Esophagus (tissue), 2 donors: ENCODE data around the gene NPTX1. TPM values are rescaled to one million over a fixed set of nuclear protein-coding genes. Genes with fewer than 3 reads are reported as not detected.
A peak's percentile ranks its signal among the peaks of the same experiment; 100 is the strongest.

Source experiments
- H3K27ac ChIP-seq, 2 donors: one replicate each; pipeline ENCODE4 v1.5.1; 2013; ENCODE audit warnings: low read depth in 2 of 2, mild to moderate bottlenecking in 2 of 2, inconsistent platforms in 1 of 2, low read length in 1 of 2, moderate library complexity in 1 of 2
- H3K27me3 ChIP-seq, 2 donors: one replicate each; pipeline ENCODE4 v1.6.1; 2013; ENCODE audit warnings: low read length in 2 of 2, control low read depth in 1 of 2, mild to moderate bottlenecking in 1 of 2; ENCODE audit not compliant: insufficient read depth in 2 of 2, control insufficient read depth in 1 of 2
- H3K36me3 ChIP-seq, 2 donors: one replicate each; pipeline ENCODE4 v1.6.1; 2013; ENCODE audit warnings: low read length in 1 of 2; ENCODE audit not compliant: control insufficient read depth in 2 of 2, insufficient read depth in 2 of 2
- H3K4me1 ChIP-seq, 2 donors: one replicate each; pipeline ENCODE4 v1.6.1; 2013; ENCODE audit warnings: low read length in 1 of 2; ENCODE audit not compliant: control insufficient read depth in 2 of 2, insufficient read depth in 2 of 2
- H3K4me3 ChIP-seq, 2 donors: one replicate each; pipeline ENCODE4 v1.5.1; 2013; ENCODE audit warnings: low read length in 2 of 2, mild to moderate bottlenecking in 2 of 2, low read depth in 1 of 2, moderate library complexity in 1 of 2
- H3K9me3 ChIP-seq, 2 donors: one replicate each; pipeline ENCODE4 v1.6.1; 2013; ENCODE audit warnings: mild to moderate bottlenecking in 2 of 2, low read depth in 1 of 2, low read length in 1 of 2, moderate library complexity in 1 of 2; ENCODE audit not compliant: control insufficient read depth in 2 of 2, insufficient read depth in 1 of 2
- WGBS, 2 donors: extraction: QIAGEN DNeasy Blood & Tissue Kit; methylation state at CpG; one replicate each; pipeline ENCODE4 v1.1.7; 2013; 5-methylcytosine and 5-hydroxymethylcytosine counted together
- polyA plus RNA-seq, 2 donors: library from polyadenylated mRNA; stranded (reverse); fragments of 200-250 nt; gene quantifications; one replicate each; pipeline ENCODE4 v1.2.3, GENCODE V29; 2013
- donor health status: healthy with polysubstance abuse.
- donor health status: Bipolar disorder and iron deficiency.

The NPTX1 gene
- polyA plus RNA-seq, 2 donors = 0.02 to 0.11 TPM

DNA sequence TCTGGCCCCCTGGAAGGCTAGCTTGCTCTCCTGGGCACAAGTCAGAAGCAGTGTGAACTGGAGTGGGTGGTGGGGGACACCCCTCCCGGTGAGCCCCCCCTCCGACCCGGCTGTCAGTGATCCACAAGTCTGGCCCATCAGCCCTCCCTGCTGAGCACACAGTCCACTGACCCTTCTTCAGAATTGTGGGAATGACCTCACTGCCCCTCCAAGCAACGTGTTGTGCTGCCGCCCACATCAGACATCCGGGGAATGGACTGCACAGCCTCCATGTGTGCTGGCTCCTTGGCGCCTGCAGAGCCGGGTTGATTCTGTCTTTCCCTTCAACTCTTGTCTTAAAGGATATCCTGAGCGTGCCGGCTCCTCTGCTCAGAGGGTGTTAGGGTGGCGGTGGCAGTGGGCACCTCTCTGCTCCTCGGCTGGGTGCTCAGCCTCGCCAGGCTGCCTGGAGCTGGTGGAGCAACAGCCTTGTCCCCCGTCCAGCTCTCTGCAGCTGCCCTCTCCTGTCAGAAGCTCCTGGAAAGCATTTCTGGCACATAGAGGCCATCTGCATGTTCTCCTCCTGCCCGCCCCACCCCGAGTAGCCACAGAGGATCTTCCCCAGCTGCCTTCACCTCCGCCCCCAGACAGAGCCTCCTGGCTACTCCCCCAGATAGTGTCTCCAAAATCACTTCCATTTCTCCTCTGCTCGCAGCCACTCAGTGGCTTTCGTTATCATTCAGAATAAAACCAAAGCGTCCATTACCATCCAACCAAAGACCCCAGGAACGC, 19.8 kb downstream of the NPTX1 start:
- H3K27me3 ChIP-seq = no peaks in the 10 kb centered on the region
- H3K4me3 ChIP-seq = no peak overlapping the region
- H3K27ac ChIP-seq = no peak overlapping the region
- WGBS, 2 donors = 71 to 73% methylated on average over 21 of the region's 21 CpGs
- H3K9me3 ChIP-seq = no peaks in the 10 kb centered on the region
- H3K4me1 ChIP-seq = peaks cover 0 to 4% of the 10 kb centered on the region in 2 donors
- H3K36me3 ChIP-seq = no peaks in the 10 kb centered on the region

DNA sequence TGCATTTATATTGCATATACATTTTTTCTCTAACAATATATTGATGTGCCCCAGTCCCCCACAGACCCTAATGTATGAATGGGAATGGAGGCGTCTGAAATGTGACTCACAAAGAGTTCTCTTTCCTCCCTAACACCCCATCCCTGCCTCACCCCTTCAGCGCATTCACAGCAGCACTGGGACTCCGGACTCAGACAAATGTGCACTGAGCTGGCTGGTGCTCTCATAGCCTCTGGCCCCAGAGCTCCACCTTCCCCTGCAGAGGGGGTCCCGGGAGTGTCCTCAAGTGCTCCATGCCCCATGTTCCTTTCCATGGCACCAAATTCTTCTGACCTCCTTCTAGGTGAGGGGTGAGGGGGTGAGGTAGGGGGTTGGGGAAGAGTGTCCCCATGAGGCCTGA, 20.6 kb downstream of the NPTX1 start:
- Histone ChIP-seq H3K9me3 (peaks cover 0 to 2% of the 10 kb centered on the region in 2 donors), H3K36me3 (no peaks in the 10 kb centered on the region), H3K27ac (no peak overlapping the region), H3K4me1 (peaks cover 0 to 4% of the 10 kb centered on the region in 2 donors), H3K27me3 (no peaks in the 10 kb centered on the region), H3K4me3 (no peak overlapping the region)
- 50 to 55% methylated on average over 4 of the region's 4 CpGs for WGBS, 2 donors

- Histone ChIP-seq H3K27me3 (no peaks in the 10 kb centered on the region), H3K27ac (peak overlapping the region; percentile 98), H3K4me3 (peak overlapping the region; percentile 70 to 76), H3K4me1 (peaks cover 0 to 4% of the 10 kb centered on the region in 2 donors), H3K9me3 (peaks cover 0 to 2% of the 10 kb centered on the region in 2 donors), H3K36me3 (no peaks in the 10 kb centered on the region)
- WGBS, 2 donors = 5% methylated on average over 20 of the region's 20 CpGs
Measured at GRCh38 chr17:80455336-80455710, 21.1 kb downstream of the NPTX1 start.

DNA sequence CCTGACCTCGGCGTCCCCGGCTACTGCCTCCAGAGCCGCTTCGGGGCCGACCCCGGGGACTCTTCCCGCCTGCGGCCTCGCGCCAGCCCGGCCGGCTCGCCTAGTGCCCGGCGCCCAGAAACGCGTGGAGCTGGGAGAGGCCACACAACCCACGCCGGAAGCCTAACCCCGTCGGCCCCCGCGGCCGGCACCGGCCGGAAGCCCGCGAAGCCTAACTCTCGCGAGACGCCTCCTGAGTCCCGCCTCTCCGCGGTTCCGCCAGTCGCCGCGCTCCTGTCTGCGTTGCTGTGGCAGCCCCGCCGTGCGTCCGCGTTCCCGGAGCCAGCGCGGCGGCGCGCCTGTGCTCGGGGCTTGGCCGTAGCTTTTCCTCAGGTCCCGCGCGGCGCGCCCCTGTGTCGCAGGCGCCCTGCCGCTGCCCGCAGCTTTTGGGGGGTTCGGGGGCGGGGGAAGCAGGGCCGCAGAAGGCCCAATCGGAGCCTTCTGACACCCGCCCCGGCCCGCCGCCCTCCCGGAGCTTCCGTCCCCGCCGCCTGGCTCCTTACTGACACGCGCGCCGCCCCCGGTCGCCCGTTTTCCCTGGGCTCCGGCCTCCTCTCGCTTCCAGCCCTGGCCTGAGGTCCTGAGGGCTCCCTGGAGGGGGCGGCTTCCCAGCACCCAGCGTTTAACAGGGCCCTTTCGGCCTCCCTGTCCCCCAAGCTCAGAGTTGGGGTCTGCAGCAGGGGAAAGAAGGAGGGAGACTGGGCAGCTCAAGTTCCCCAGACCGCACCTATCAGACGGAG, 21.7 kb downstream of the NPTX1 start:
- H3K4me3 ChIP-seq = peak overlapping the region; percentile 70 to 76
- peaks cover 0 to 2% of the 10 kb centered on the region in 2 donors for H3K9me3 ChIP-seq
- H3K36me3 ChIP-seq = no peaks in the 10 kb centered on the region
- H3K27ac ChIP-seq = peak overlapping the region; percentile 98
- no peaks in the 10 kb centered on the region for H3K27me3 ChIP-seq
- H3K4me1 ChIP-seq = peaks cover 0 to 4% of the 10 kb centered on the region in 2 donors
- WGBS, 2 donors = 1% methylated on average over 80 to 88 of the region's 88 CpGs

DNA sequence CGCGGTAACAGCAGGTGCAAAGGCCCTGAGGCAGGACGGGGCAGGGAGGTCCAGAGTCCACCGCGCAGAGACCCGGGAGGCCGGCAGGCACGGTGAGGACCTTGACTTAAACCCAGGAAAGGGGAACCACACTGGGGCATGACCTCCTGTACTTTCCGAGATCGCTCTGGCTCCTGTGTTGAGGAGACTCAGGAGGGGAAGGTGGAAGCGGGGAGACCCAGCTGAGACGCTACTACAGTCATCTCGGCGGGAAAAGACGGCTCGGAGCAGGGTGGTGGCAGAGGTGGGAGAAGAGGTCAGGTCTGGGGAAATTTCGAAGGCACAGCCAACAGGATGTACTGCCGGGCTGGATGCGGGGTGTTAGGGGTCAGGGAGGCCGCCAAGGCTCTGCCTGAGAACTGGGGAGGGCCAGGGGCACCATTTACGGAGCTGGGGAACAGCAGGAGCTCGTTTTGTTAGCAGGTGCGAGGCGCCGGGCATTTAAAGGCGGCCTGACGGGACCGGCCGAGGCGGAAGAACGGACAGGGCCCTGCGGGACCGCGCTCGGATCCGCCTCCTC, 22.3 kb downstream of the NPTX1 start:
- Histone ChIP-seq H3K27me3 (no peaks in the 10 kb centered on the region), H3K4me1 (peaks cover 0 to 4% of the 10 kb centered on the region in 2 donors), H3K27ac (peak overlapping the region; percentile 91 to 98), H3K9me3 (peaks cover 0 to 2% of the 10 kb centered on the region in 2 donors), H3K4me3 (peak overlapping the region; percentile 70 to 76), H3K36me3 (no peaks in the 10 kb centered on the region)
- WGBS, 2 donors = 32 to 49% methylated on average over 23 to 36 of the region's 36 CpGs

DNA sequence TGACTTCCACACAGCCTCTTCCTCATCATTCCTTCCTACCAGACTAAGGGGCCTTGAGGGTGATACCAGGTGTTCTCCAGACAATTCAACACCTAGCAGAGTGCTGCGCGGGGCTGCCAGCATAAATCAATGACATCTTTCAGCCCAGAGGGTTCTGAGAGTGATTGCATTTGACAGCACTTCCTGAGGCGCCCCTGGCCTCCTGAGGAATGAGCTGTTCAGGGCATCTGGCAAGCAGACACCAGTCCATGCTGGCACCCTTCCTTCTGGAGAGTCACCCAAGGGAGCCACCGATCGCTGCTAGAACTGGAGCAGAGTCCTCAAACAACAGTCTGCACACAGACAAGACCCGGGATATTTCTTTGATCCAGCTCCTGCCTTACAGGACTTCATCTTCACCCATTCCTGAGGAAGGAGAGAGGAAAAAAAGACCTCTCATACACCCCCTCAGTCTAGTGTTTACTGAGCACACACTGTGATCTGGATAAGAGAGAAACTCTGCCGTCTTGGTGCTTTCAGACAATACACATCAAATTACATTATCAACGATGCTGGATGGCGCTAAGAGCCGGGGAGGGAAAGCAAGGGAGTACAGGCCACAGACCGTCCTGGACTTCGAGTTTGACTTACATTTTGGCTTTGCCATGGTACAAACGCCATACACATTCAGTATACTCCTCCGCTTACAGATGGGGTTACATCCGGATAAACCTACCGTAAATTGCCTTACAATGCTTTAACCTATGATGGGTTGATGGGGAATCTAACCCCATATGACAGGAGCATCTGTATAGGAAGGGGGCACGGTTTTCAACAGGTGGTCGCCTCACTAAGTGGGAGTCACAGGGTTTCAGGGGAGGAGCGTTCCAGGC, 23.0 kb downstream of the NPTX1 start:
- peaks cover 0 to 2% of the 10 kb centered on the region in 2 donors for H3K9me3 ChIP-seq
- 72 to 75% methylated on average over 19 of the region's 19 CpGs for WGBS, 2 donors
- peak overlapping the region in 1 of 2 donors; percentile 76 for H3K4me3 ChIP-seq
- H3K27ac ChIP-seq = no peak overlapping the region
- H3K36me3 ChIP-seq = no peaks in the 10 kb centered on the region
- peaks cover 0 to 4% of the 10 kb centered on the region in 2 donors for H3K4me1 ChIP-seq
- H3K27me3 ChIP-seq = no peaks in the 10 kb centered on the region

DNA sequence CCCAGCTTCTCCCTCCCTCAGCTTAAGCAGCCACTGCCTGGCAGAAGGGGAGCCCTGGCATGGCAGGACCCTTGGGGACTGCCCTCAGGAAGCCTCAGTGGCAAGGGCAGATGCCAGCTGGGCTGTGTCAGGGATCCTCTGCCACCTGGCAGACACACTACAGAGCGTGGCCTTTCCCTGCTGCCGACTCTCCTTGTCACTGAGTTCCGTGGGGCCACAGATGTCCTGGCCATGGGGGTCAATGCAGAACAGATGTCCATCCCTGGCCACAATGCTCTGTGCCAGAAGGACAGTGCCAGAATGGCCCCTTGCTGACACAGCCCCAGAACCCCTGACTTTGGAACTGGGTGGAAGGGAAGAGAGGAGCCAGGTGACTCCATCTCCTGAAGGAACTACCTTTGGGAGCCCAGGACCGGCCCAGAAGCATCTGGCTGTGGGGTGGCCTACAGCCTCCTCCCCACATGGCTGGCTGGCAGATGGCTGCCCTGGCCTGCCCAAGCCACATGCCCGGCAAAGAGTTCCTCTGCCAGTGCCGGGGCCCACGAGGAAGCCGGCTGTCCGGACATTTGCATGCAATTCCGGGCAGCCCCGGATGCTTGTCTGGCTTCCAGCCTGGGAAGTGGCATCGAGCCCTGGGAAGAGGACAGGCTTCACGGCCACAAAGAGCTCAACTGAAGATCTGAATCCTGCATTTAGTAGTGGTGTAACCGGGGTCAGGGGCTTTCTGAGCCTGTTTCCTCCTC, 24.1 kb downstream of the NPTX1 start:
- H3K9me3 ChIP-seq = peaks cover 0 to 2% of the 10 kb centered on the region in 2 donors
- H3K4me3 ChIP-seq = no peak overlapping the region
- H3K36me3 ChIP-seq = no peaks in the 10 kb centered on the region
- peaks cover 0 to 4% of the 10 kb centered on the region in 2 donors for H3K4me1 ChIP-seq
- H3K27ac ChIP-seq = no peak overlapping the region
- WGBS, 2 donors = 75 to 77% methylated on average over 14 of the region's 14 CpGs
- H3K27me3 ChIP-seq = no peaks in the 10 kb centered on the region

DNA sequence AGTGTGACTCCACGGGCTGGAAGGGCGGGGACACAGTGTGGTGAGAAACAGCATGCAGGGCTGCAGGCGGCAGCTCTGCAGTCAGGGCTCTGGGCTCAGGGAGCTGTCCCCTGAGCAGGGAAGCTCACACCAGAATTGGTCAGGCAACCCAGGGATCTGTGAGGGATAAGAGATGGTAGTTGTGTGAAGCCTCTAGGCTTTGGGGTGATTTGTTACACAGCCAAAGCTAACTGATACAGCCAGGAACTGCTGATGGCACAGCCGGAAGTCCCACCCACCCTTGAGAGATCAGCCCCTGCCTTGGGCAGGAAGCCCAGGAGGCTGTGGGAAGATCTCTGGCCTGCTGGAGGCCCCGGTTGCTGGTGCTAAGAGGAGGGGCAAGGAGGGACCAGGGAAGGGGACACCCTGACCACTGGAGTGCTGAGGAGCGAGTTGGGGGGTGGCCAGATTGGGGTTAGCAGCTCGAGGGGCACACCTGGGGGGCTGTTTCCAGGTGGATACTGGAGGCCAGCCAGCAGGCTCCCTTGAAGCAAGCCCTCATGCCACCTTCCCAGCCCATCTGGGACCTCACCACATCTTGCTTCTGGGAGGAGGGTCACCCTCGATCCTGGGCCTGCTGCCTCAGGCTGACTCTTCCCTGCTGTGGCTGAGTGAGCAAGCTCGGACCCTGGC, 25.2 kb downstream of the NPTX1 start:
- 79 to 85% methylated on average over 9 of the region's 9 CpGs for WGBS, 2 donors
- Histone ChIP-seq H3K9me3 (peaks cover 0 to 2% of the 10 kb centered on the region in 2 donors), H3K27me3 (no peaks in the 10 kb centered on the region), H3K36me3 (no peaks in the 10 kb centered on the region), H3K4me3 (no peak overlapping the region), H3K27ac (peak overlapping the region in 1 of 2 donors; percentile 51), H3K4me1 (peaks cover 0 to 4% of the 10 kb centered on the region in 2 donors)
